Measurements from ENCODE around the gene ATG13. TPM values are rescaled to one million over a fixed set of nuclear protein-coding genes. Genes with fewer than 3 reads are reported as not detected.

ATG13 gene
- total and polyA plus RNA-seq, 11 donors, result 26.7 to 74.8 (median 48.7) TPM

GRCh38 chr11:46694072-46694471, 76.7 kb downstream of the ATG13 start:
- H3K27me3 ChIP-seq, result no peaks in the 10 kb centered on the region
- peaks cover 4 to 60% (median 50%) of the 10 kb centered on the region in 12 donors for H3K4me1 ChIP-seq
- H3K36me3 ChIP-seq, result peaks cover 0 to 77% (median 61%) of the 10 kb centered on the region in 9 donors
- intact Hi-C loops (cut with DNase I), result no loop called here
- DNase-seq (no peak), ATAC-seq (no peak)
- peak overlapping the region in 10 of 12 donors; percentile 30 to 95 (median 66) for H3K27ac ChIP-seq
- TF ChIP-seq CTCF (IDR thresholded peaks at IDR 0.05) (no peak), POLR2A (IDR thresholded peaks at IDR 0.05) (no peak)
- H3K4me3 ChIP-seq, result no peak overlapping the region
- WGBS, 4 donors, result 68 to 85% (median 74%) methylated on average over 6 of the region's 6 CpGs
- H3K9me3 ChIP-seq, result no peaks in the 10 kb centered on the region

GRCh38 chr11:46694607-46695006, 77.3 kb downstream of the ATG13 start:
- H3K4me1 ChIP-seq, result peaks cover 4 to 65% (median 55%) of the 10 kb centered on the region in 12 donors
- H3K27me3 ChIP-seq, result no peaks in the 10 kb centered on the region
- ATAC-seq (no peak), DNase-seq (no peak)
- 60 to 75% (median 71%) methylated on average over 7 of the region's 7 CpGs for WGBS, 4 donors
- H3K9me3 ChIP-seq, result no peaks in the 10 kb centered on the region
- intact Hi-C loops (cut with DNase I), result no loop called here
- no peak overlapping the region for H3K4me3 ChIP-seq
- TF ChIP-seq CTCF (IDR thresholded peaks at IDR 0.05) (no peak), POLR2A (IDR thresholded peaks at IDR 0.05) (no peak)
- peaks cover 0 to 72% (median 56%) of the 10 kb centered on the region in 9 donors for H3K36me3 ChIP-seq
- H3K27ac ChIP-seq, result peak overlapping the region in 10 of 12 donors; percentile 30 to 95 (median 66)

- Histone ChIP-seq H3K9me3 (no peaks in the 10 kb centered on the region), H3K27me3 (no peaks in the 10 kb centered on the region), H3K36me3 (peaks cover 0 to 63% (median 49%) of the 10 kb centered on the region in 9 donors), H3K4me3 (no peak overlapping the region), H3K27ac (peak overlapping the region in 11 of 12 donors; percentile 30 to 95 (median 72)), H3K4me1 (peaks cover 4 to 69% (median 56%) of the 10 kb centered on the region in 12 donors)
- 76 to 93% (median 82%) methylated on average over 7 to 12 of the region's 12 CpGs for WGBS, 4 donors
- ATAC-seq (no peak), DNase-seq (no peak)
- intact Hi-C loops (cut with DNase I), result no loop called here
- TF ChIP-seq POLR2A (IDR thresholded peaks at IDR 0.05) (no peak), CTCF (IDR thresholded peaks at IDR 0.05) (no peak)
Measured at GRCh38 chr11:46695345-46696211, 78.2 kb downstream of the ATG13 start.

- Histone ChIP-seq H3K36me3 (peaks cover 0 to 57% (median 43%) of the 10 kb centered on the region in 9 donors), H3K4me1 (peaks cover 4 to 69% (median 57%) of the 10 kb centered on the region in 12 donors), H3K9me3 (no peaks in the 10 kb centered on the region), H3K4me3 (no peak overlapping the region), H3K27ac (peak overlapping the region in 11 of 12 donors; percentile 30 to 95 (median 68)), H3K27me3 (no peaks in the 10 kb centered on the region)
- intact Hi-C loops (cut with DNase I), result no loop called here
- peak in 1 of 12 donors; percentile 13 for TF ChIP-seq CTCF (IDR thresholded peaks at IDR 0.05)
- TF ChIP-seq POLR2A (IDR thresholded peaks at IDR 0.05), result no peak
- WGBS, 4 donors, result 39 to 67% (median 63%) methylated on average over 11 of the region's 11 CpGs
- ATAC-seq (peak; percentile 47 to 77 (median 66)), DNase-seq (peak; percentile 80 to 91 (median 83))
Measured at GRCh38 chr11:46696212-46696558, 78.8 kb downstream of the ATG13 start.

All from heart left ventricle (tissue), 16 donors.